COLO829 (cell line): Measurements from ENCODE around the gene OIT3.

Experiments
- DNase-seq: peaks from one replicate; pipeline ENCODE4 v3.0.0; 2012; ENCODE audit warnings: low spot score

OIT3 gene

DNA sequence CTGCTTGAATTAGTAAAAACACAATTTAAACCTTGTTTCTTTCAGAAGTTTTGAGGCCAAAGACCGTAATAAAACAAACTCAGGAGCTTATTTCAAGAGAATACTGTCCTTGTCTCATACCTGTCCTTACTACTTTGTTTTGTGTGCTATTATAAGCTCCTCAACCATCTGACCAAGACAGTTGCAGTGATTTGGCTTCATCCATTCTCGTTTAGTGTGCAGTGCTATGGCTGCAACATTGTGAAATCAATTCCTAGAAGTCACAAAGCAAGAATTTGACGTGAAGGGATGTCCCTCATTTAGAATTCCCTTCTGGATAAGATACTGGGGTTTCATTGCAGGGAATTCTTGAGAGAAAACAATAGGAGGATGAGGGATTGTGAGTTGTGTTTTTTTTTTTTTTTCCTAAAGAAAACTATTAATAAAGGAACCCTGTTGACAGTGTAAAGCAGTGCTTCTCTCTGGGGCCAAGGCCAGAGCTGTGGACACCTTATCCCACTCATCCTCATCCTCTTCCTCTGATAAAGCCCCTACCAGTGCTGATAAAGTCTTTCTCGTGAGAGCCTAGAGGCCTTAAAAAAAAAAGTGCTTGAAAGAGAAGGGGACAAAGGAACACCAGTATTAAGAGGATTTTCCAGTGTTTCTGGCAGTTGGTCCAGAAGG is at the start of gene OIT3:
Gene OIT3, plus strand, starts transcription at position 604 of the 663 bp plus-strand sequence. CDS start 60 bp downstream, outside the sequence.
- no peak for DNase-seq

GRCh38 chr10:72846238-72846637 is 47.3 kb upstream of the OIT3 start:
- no peak for DNase-seq

DNA sequence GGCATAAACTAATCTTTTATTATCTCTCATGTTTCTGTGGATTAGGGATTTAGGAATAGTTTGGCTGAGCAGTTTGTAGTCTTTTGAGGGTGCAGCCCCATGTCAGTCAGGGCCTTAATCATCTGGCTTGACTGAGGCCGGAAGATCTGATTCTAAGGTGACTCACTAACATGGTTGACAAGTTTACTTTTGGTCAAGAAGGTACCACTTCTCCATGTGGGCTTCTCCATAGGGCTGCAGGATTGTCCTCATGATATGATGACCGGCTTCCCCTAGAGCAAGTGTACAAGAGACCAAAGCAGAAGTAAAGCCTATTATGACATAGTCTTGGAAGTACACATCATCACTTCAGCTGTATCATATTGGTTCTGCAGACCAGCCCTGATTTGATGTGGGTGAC is 45.9 kb upstream of the OIT3 start:
- no peak for DNase-seq

GRCh38 chr10:72850861-72851260 is 42.7 kb upstream of the OIT3 start:
- no peak for DNase-seq

GRCh38 chr10:72851509-72851908 is 42.0 kb upstream of the OIT3 start:
- no peak for DNase-seq

DNA sequence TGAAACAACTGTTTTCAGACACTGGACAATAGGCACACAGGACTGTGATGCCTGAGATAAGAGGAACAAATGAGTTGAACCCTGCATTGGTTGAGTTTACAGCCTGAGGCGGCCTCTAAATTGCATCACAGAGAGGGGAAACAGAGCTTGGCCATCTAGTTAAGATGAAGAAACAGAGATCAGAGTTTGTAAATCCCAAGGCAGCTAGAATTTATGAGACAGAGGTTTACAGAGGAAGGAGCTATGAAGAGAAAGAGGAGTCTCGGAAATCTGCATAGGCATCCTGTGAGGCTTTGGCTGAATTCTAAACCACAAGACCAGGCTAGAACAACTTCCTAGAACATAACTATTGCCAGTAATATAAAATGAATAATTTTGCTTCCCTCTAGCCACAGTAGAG is 41.0 kb upstream of the OIT3 start:
- no peak for DNase-seq

- DNase-seq, result no peak
Measured at GRCh38 chr10:72855129-72855528, 38.4 kb upstream of the OIT3 start.

GRCh38 chr10:72855790-72856189 is 37.7 kb upstream of the OIT3 start:
- DNase-seq, result no peak

DNA sequence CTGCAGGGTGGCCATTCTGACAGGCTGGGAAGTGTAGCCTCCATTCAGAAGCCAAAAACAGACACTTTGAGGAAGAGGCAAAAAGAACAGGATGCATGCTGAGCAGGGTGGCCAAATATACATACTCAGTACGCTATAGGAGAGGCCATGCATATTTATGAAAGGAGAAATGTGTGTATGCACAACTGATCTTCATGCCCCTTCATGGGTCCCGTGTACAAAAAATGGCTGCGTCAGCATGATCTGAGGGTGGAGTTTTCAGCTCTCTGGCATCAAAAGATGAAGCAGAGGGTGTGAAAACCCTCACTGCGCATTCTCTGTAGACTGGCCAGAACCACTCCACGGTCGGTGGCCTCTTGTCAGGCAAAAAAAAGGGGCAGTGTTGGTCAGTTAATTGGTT is 35.5 kb upstream of the OIT3 start:
- no peak for DNase-seq

GRCh38 chr10:72862957-72863356 is 30.6 kb upstream of the OIT3 start:
- DNase-seq, result no peak

- no peak for DNase-seq
Measured at GRCh38 chr10:72875250-72876055, 18.1 kb upstream of the OIT3 start.

GRCh38 chr10:72879245-72879644 is 14.3 kb upstream of the OIT3 start:
- no peak for DNase-seq

- no peak for DNase-seq
Measured at GRCh38 chr10:72881291-72881690, 12.2 kb upstream of the OIT3 start.

DNA sequence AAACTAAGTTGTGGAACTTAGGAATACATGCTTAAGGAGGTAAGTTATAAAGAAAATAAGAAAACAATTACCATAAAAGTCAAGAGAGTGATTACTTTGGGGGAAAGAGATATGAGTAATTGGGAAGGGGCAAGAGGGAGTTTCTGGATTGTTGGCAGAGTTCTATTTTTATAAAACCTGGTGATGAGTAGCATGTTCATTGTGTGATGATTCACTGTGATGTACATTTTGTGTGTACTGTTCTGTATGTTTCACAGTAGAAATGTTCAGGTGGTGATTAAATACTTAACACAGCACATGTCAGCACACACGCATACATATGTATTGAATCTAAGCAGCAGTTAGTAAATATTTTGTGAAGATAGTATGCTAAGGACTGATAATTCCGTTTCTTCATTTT is 9.7 kb upstream of the OIT3 start:
- DNase-seq, result no peak

GRCh38 chr10:72885953-72886352 is 7.6 kb upstream of the OIT3 start:
- no peak for DNase-seq

DNA sequence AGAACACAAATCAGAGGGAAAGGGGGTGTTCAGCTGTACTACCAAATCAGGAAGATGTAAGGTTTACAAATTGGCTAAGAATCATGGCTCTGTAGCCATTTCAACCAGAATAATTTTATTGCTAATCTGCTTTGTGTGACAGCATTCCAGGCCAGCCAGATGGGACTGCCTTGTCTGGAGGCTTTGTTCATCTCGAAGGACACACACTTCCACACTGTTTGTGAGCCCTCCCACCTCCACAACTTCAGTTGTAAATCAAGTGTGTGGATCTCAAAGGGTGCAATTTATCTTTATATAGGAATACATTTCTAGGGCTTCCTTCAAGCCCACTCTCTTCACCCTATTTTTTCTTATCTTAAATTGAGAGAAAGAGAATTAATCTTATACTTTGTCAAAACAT is 6.9 kb upstream of the OIT3 start:
- DNase-seq, result no peak

GRCh38 chr10:72887043-72887442 is 6.5 kb upstream of the OIT3 start:
- DNase-seq, result no peak

- DNase-seq, result no peak
Measured at GRCh38 chr10:72888151-72888638, 5.3 kb upstream of the OIT3 start.

DNA sequence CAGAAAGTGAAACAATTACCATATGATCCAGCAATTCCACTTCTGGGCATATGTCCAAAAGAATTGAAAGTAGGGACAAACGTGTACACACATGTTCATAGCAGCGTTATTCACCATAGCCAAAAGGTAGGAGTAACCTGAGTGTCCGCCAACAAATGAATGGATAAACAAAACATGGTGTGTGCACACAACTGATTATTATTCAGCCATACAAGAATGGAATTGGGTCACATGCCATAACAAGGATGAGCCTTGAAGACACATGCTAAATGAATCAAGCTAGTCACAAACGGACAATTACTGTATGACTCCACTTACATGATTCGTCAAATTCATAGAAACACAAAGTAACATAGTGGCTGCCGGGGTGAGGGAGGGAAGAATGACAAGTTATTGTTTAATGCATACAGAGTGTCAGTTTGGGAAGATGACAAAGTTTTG is 4.1 kb upstream of the OIT3 start:
- DNase-seq, result no peak

DNA sequence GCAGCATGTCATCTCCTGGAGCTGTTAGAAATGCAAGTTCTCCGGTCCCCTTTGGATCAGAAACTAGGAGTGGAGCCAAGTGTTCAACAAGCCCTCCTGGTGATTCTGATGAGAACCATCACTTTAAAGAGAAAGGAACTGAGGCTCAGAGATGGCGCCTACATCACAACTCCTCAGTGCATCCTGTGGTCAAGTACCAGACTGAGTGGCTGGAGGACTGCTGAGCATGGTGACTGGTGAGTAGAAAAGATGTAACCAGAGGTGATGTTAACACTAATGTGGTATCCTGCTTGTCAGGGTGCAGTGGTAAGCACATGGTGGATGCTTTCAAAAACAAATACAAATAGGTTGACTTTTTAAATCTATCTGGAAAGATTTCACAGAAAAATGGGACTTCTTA is 3.5 kb upstream of the OIT3 start:
- no peak for DNase-seq

DNA sequence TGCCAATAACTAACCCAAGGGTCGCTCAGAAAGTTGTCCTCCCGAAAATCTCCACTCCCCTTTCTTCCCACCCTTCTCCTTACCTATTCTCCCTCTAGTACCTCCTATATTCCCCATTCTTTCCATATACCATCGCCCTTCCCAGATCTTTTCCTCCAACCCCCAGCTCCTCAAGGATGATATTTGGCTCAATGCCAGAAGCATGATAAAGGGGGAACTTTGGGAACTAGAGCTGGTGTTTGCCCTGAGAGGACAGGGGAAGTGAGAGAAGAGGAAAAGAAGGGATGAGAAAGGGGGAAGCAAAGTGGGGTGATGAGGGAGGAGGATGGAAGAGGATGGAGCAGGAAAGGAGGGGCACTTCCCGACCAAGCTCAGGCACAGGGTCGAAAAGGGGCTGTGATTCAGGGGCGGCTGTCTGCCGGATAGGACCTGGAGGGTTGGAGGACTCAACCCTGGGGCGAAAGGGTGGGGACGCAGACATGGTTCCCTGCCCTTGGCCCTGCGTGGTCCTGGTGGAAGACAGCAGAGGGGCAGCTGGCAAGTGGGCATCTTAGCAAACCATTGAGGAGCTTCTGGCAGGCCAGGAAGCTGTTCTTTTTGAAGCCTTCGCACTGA is 1.8 kb downstream of the OIT3 start:
- DNase-seq, result no peak

DNA sequence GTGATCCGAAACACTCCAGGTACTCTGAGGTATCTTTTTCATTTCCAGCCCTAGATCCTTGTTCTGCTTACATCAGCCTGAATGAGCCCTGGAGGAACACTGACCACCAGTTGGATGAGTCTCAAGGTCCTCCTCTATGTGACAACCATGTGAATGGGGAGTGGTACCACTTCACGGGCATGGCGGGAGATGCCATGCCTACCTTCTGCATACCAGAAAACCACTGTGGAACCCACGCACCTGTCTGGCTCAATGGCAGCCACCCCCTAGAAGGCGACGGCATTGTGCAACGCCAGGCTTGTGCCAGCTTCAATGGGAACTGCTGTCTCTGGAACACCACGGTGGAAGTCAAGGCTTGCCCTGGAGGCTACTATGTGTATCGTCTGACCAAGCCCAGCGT is 5.1 kb downstream of the OIT3 start:
- no peak for DNase-seq

GRCh38 chr10:72899545-72899944 is 6.0 kb downstream of the OIT3 start:
- DNase-seq, result no peak
